KBM-7 (cell line): Measurements from ENCODE around the gene ICAM1.
"Not testable (repeated sequence)": the region's sequence is repeated elsewhere in the genome, so short reads cannot be mapped to it uniquely, and the experiment has no call there.

ENCODE experiments used
- DNase-seq: peaks from one replicate; pipeline ENCODE4 v3.0.0-alpha.2; 2015
- in situ Hi-C: fragments of 300-500 bp; cut with MboI; formaldehyde crosslinking; loops from 2 replicates; pipeline ENCODE4 v1.14.3; 2020; ENCODE audit warnings: low sequenced_read_pairs, low pct_unique_long_range_greater_than_20kb, mixed read lengths

ICAM1 gene

GRCh38 chr19:10269333-10270179, 1.4 kb upstream of the ICAM1 start:
- peak; percentile 90 for DNase-seq
- in situ Hi-C loops: loop anchor here (10.0 kb wide), 1 partner anchor 125 kb away; no protein-coding TSS in a partner anchor

GRCh38 chr19:10270180-10270615, 722 bp upstream of the ICAM1 start:
- in situ Hi-C loops: no loop called here
- peak; percentile 87 for DNase-seq

GRCh38 chr19:10271543-10272086, 695 bp downstream of the ICAM1 start:
- in situ Hi-C loops: no loop called here

GRCh38 chr19:10274589-10274988, 3.7 kb downstream of the ICAM1 start:
- no peak for DNase-seq
- in situ Hi-C loops: no loop called here

More at GRCh38 chr19:10271543-10272086, 695 bp downstream of the ICAM1 start:
- DNase-seq: no peak

- in situ Hi-C loops: no loop called here
- no peak for DNase-seq
Observed at GRCh38 chr19:10277795-10278589, 7.1 kb downstream of the ICAM1 start.

GRCh38 chr19:10278935-10279334, 8.0 kb downstream of the ICAM1 start:
- no peak for DNase-seq
- in situ Hi-C loops: no loop called here

GRCh38 chr19:10279737-10280442, 9.0 kb downstream of the ICAM1 start:
- in situ Hi-C loops: no loop called here
- DNase-seq: no peak

GRCh38 chr19:10282043-10282442, 11.1 kb downstream of the ICAM1 start:
- DNase-seq, in situ Hi-C loops: not testable (repeated sequence)

GRCh38 chr19:10283301-10284064, 12.6 kb downstream of the ICAM1 start:
- no peak for DNase-seq

GRCh38 chr19:10284065-10284959, 13.4 kb downstream of the ICAM1 start:
- in situ Hi-C loops: no loop called here
- DNase-seq: no peak

More at GRCh38 chr19:10283301-10284064, 12.6 kb downstream of the ICAM1 start:
- in situ Hi-C loops: no loop called here

- in situ Hi-C loops: no loop called here
- DNase-seq: no peak
Observed at GRCh38 chr19:10284960-10285278, 14.0 kb downstream of the ICAM1 start.

GRCh38 chr19:10285393-10285792, 14.5 kb downstream of the ICAM1 start:
- peak; percentile 40 for DNase-seq
- in situ Hi-C loops: no loop called here

GRCh38 chr19:10286803-10287737, 16.1 kb downstream of the ICAM1 start, which contains the start of gene ICAM4:
Gene ICAM4, plus strand, starts transcription at chr19:10286955. Its CDS starts 58 bp downstream, at chr19:10287013.
- in situ Hi-C loops: no loop called here
- DNase-seq: peak; percentile 92

GRCh38 chr19:10288662-10289166, 17.8 kb downstream of the ICAM1 start:
- in situ Hi-C loops: no loop called here

GRCh38 chr19:10289167-10289835, 18.4 kb downstream of the ICAM1 start:
- peak; percentile 94 for DNase-seq
- in situ Hi-C loops: no loop called here

More at GRCh38 chr19:10288662-10289166, 17.8 kb downstream of the ICAM1 start:
- DNase-seq: peak; percentile 87

- peak; percentile 53 for DNase-seq
- in situ Hi-C loops: no loop called here
Observed at GRCh38 chr19:10289836-10290356, 19.0 kb downstream of the ICAM1 start, which contains the start of gene ICAM5. Gene ICAM5, plus strand, starts transcription at chr19:10289952. Its CDS starts 92 bp downstream, at chr19:10290044.
